B cell (primary cell): ENCODE data around the gene NTNG1. TPM values are rescaled to one million over a fixed set of nuclear protein-coding genes. Genes with fewer than 3 reads are reported as not detected.

ENCODE experiments used
- ATAC-seq: fragments of 200-7000 bp; cut with Tn5 transposase; one replicate; pipeline ENCODE4 v1.10.0; 2021; ENCODE audit warnings: low read depth, mild to moderate bottlenecking, moderate number of reproducible peaks, moderate library complexity
- CTCF ChIA-PET: fragments of 350-600 bp; sonication (Branson Sonifier 250); formaldehyde crosslinking; loops from one replicate; lab custom pipeline; 2021; ENCODE audit warnings: antibody characterized with exemption, inconsistent platforms; lab: Charles Lee
- POLR2A ChIA-PET: fragments of 350-600 bp; sonication (Branson Sonifier 250); formaldehyde crosslinking; loops from one replicate; lab custom pipeline; 2021; ENCODE audit warnings: antibody characterized with exemption; lab: Charles Lee
- DNase-seq: peaks from one replicate; pipeline ENCODE4 v3.0.0; 2013
- H2AFZ ChIP-seq: 2 replicates; pipeline ENCODE4 v1.6.1; 2012; ENCODE audit warnings: mild to moderate bottlenecking, low read depth, low read length; ENCODE audit not compliant: insufficient read depth, poor library complexity, severe bottlenecking
- H3K27ac ChIP-seq, 2 donors: 1 replicate in 1 of 2; 2 replicates in 1 of 2; pipeline ENCODE4 v1.5.1; 2012 to 2013; ENCODE audit warnings: low read length in 2 of 2, mild to moderate bottlenecking in 2 of 2, moderate library complexity in 1 of 2
- H3K27me3 ChIP-seq, 4 experiments: fragments of 200-600 bp in 1 of 4; sonication (generic) in 1 of 4; replicated peaks in 1 of 4; 1 replicate in 2 of 4; 2 replicates in 2 of 4; pipeline versions ENCODE4 v1.6.1 to v1.7.0; 2013 to 2016; ENCODE audit warnings: low read length in 3 of 4, mild to moderate bottlenecking in 2 of 4, mixed read lengths in 1 of 4, moderate library complexity in 1 of 4; ENCODE audit not compliant: insufficient read depth in 4 of 4, control insufficient read depth in 3 of 4; ENCODE audit errors: control extremely low read depth in 1 of 4
- H3K36me3 ChIP-seq, 2 experiments: replicated peaks in 1 of 2; 1 replicate in 1 of 2; 2 replicates in 1 of 2; pipeline versions ENCODE4 v1.6.1 to v1.7.1; 2013; ENCODE audit warnings: low read length in 1 of 2; ENCODE audit not compliant: insufficient read depth in 2 of 2, control insufficient read depth in 1 of 2; ENCODE audit errors: control extremely low read depth in 1 of 2, extremely low read depth in 1 of 2
- H3K4me1 ChIP-seq, 2 donors: fragments of 200-600 bp in 1 of 2; sonication (generic) in 1 of 2; 1 replicate in 1 of 2; 2 replicates in 1 of 2; pipeline versions ENCODE4 v1.5.1 to v1.6.1; 2013 to 2017; ENCODE audit warnings: low read length in 2 of 2; ENCODE audit not compliant: control insufficient read depth in 2 of 2, insufficient read depth in 2 of 2
- H3K4me2 ChIP-seq: replicated peaks from 2 replicates; pipeline ENCODE3; 2012; ENCODE audit warnings: mild to moderate bottlenecking, low read depth, low read length; ENCODE audit not compliant: poor library complexity, severe bottlenecking
- H3K4me3 ChIP-seq, 5 experiments: fragments of 200-600 bp in 1 of 5; sonication (generic) in 1 of 5; 1 replicate in 3 of 5; 2 replicates in 2 of 5; pipeline versions ENCODE4 v1.5.1 to v1.7.0; 2011 to 2016; ENCODE audit warnings: low read length in 4 of 5, mild to moderate bottlenecking in 4 of 5, low read depth in 2 of 5, control low read depth in 1 of 5, moderate library complexity in 1 of 5; ENCODE audit not compliant: insufficient read depth in 1 of 5; ENCODE audit errors: control extremely low read depth in 1 of 5, extremely low read depth in 1 of 5
- H3K79me2 ChIP-seq: fragments of 200-600 bp; sonication (generic); one replicate; pipeline ENCODE4 v1.6.0; 2016; ENCODE audit warnings: low read length; ENCODE audit not compliant: control insufficient read depth, insufficient read depth
- H3K9ac ChIP-seq: fragments of 200-600 bp; sonication (generic); 2 replicates; pipeline ENCODE4 v1.6.1; 2017; ENCODE audit warnings: mild to moderate bottlenecking, low read length, moderate library complexity
- H3K9me3 ChIP-seq, 3 donors: one replicate each; pipeline versions ENCODE4 v1.6.1 to v1.7.1; 2013; ENCODE audit warnings: low read length in 2 of 3; ENCODE audit not compliant: control insufficient read depth in 2 of 3, insufficient read depth in 1 of 3; ENCODE audit errors: control extremely low read depth in 1 of 3
- H4K20me1 ChIP-seq: 2 replicates; pipeline ENCODE4 v1.6.0; 2012; ENCODE audit warnings: mild to moderate bottlenecking, low read length; ENCODE audit not compliant: insufficient read depth, control insufficient read depth, poor library complexity, severe bottlenecking
- H3K27ac Mint-ChIP-seq: one replicate; pipeline ENCODE4 v1.8.0; 2021; ENCODE audit warnings: mixed read lengths
- H3K27me3 Mint-ChIP-seq: one replicate; pipeline ENCODE4 v1.8.0; 2021; ENCODE audit warnings: mixed read lengths
- H3K4me1 Mint-ChIP-seq: one replicate; pipeline ENCODE4 v1.8.0; 2021; ENCODE audit warnings: mixed read lengths
- H3K4me3 Mint-ChIP-seq: one replicate; pipeline ENCODE4 v1.8.0; 2021; ENCODE audit warnings: mixed read lengths
- H3K9me3 Mint-ChIP-seq: one replicate; pipeline ENCODE4 v1.8.0; 2022; ENCODE audit warnings: mixed read lengths; ENCODE audit not compliant: insufficient read depth
- EZH2 ChIP-seq: IDR thresholded peaks from 2 replicates; pipeline ENCODE4 v1.6.1; 2012; ENCODE audit warnings: borderline replicate concordance, low read depth, mild to moderate bottlenecking, moderate library complexity, low read length; ENCODE audit not compliant: insufficient read depth, poor library complexity, severe bottlenecking
- WGBS: methylation state at CpG from one replicate; pipeline ENCODE4 v1.1.5; 2013; ENCODE audit warnings: missing lambda C conversion rate; ENCODE audit not compliant: insufficient coverage; 5-methylcytosine and 5-hydroxymethylcytosine counted together
- intact Hi-C: fragments of 100-400 bp; cut with micrococcal nuclease; formaldehyde crosslinking; loops from one replicate; pipeline ENCODE4 v1.10.0; 2022
- polyA plus RNA-seq: library from polyadenylated mRNA; depleted of rRNA; stranded (reverse); fragments of >200 nt; gene quantifications from 2 replicates; pipeline ENCODE4 v1.2.3, GENCODE V29; 2012
- total RNA-seq, 2 donors: library from RNA; stranded (reverse); fragments of 120-200 nt in 1 of 2; gene quantifications; 1 replicate in 1 of 2; 2 replicates in 1 of 2; pipeline versions ENCODE4 v1.2.3 to v1.2.4, GENCODE V29; 2013 to 2022
- TF ChIP-seq, protein P1 (sequence below): fragments of 200-600 bp; IDR thresholded peaks from one replicate; pipeline ENCODE4 v1.8.0; 2022; ENCODE audit warnings: antibody characterized with exemption, mild to moderate bottlenecking

The NTNG1 gene
- total and polyA plus RNA-seq, 2 donors (not counting 1 experiment from before 2014, with no cell fraction given), result 2.8 to 3.7 TPM

DNA sequence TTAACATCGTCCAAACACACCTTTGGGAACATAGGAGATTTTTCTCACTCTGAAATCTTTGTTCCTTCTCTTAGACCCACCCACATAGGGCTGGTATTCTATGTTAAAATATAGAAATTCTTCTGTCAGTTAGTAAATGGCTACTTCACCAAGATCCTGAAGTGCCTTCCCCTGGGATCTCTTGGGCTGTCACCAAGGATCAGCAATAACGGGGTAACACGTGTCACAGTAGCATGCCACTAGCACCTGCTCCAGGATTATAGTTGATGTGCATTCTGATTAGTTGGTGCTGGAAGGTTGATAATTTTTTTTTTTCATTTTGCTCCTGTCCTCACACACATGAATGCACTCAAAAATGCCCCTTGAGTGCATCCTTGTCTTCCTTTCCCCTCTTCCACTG lies 298.7 kb downstream of the NTNG1 start:
- no peak overlapping the region for H3K4me3 Mint-ChIP-seq
- WGBS, result no CpG with 5 or more reads among the region's 3 CpGs
- Histone ChIP-seq H4K20me1 (no peaks in the 10 kb centered on the region), H3K79me2 (no peaks in the 10 kb centered on the region), H3K36me3 (no peaks in the 10 kb centered on the region), H3K27ac (no peak overlapping the region), H3K4me3 (no peak overlapping the region), H2AFZ (no peak overlapping the region), H3K9me3 (no peaks in the 10 kb centered on the region), H3K27me3 (no peaks in the 10 kb centered on the region), H3K4me2 (no peak overlapping the region), H3K9ac (no peak overlapping the region), H3K4me1 (peaks cover 10 to 14% of the 10 kb centered on the region in 2 donors)
- POLR2A ChIA-PET, result no interaction called here
- H3K9me3 Mint-ChIP-seq, result no peaks in the 10 kb centered on the region
- TF ChIP-seq, protein P1, sequence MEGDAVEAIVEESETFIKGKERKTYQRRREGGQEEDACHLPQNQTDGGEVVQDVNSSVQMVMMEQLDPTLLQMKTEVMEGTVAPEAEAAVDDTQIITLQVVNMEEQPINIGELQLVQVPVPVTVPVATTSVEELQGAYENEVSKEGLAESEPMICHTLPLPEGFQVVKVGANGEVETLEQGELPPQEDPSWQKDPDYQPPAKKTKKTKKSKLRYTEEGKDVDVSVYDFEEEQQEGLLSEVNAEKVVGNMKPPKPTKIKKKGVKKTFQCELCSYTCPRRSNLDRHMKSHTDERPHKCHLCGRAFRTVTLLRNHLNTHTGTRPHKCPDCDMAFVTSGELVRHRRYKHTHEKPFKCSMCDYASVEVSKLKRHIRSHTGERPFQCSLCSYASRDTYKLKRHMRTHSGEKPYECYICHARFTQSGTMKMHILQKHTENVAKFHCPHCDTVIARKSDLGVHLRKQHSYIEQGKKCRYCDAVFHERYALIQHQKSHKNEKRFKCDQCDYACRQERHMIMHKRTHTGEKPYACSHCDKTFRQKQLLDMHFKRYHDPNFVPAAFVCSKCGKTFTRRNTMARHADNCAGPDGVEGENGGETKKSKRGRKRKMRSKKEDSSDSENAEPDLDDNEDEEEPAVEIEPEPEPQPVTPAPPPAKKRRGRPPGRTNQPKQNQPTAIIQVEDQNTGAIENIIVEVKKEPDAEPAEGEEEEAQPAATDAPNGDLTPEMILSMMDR, result no peak
- TF ChIP-seq EZH2, result no peak
- H3K4me1 Mint-ChIP-seq, result peaks cover 37% of the 10 kb centered on the region
- CTCF ChIA-PET, result interaction anchor here (0.6 to 2.6 kb wide), 2 partner anchors 10 to 297 kb away, joined by 3 to 13 read pairs; no protein-coding TSS in a partner anchor
- ATAC-seq, result no peak
- intact Hi-C loops, result no loop called here
- no peaks in the 10 kb centered on the region for H3K27me3 Mint-ChIP-seq
- no peak overlapping the region for H3K27ac Mint-ChIP-seq
- DNase-seq, result no peak

DNA sequence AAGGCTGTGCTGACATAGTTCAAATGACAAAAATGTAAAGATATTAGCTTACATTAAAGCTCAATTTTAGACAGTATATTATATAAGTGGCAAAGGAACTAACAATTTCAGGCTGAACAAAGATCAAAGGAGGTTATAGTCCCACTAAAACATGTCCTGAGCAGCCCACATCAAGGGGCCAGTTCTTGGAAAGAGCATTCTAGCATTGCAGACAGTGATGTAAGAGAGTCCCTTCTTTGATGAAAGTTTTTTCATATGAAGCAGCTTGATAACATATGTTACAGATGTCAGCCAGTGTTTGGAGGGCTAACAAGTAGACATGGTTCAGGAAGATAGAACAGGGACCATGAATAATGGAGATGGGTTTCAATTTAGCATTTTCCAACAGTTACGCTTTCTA lies 301.7 kb downstream of the NTNG1 start:
- no peak overlapping the region for H3K4me3 ChIP-seq
- 100% methylated on average over 1 of the region's 1 CpG for WGBS
- intact Hi-C loops, result no loop called here
- Mint-ChIP-seq H3K27ac (peak overlapping the region; percentile 15), H3K9me3 (no peaks in the 10 kb centered on the region), H3K4me3 (no peak overlapping the region), H3K4me1 (peaks cover 39% of the 10 kb centered on the region), H3K27me3 (no peaks in the 10 kb centered on the region)
- H3K9ac ChIP-seq, result no peak overlapping the region
- CTCF ChIA-PET, result interaction anchor here (2.2 to 2.4 kb wide), 2 partner anchors 11 to 87 kb away, joined by 6 to 15 read pairs; no protein-coding TSS in a partner anchor
- no peaks in the 10 kb centered on the region for H3K36me3 ChIP-seq
- POLR2A ChIA-PET, result no interaction called here
- H2AFZ ChIP-seq, result peak overlapping the region; percentile 26
- ATAC-seq, result no peak
- H4K20me1 ChIP-seq, result no peaks in the 10 kb centered on the region
- H3K27ac ChIP-seq, result no peak overlapping the region
- no peaks in the 10 kb centered on the region for H3K79me2 ChIP-seq
- DNase-seq, result no peak
- no peaks in the 10 kb centered on the region for H3K9me3 ChIP-seq
- no peak for TF ChIP-seq EZH2
- TF ChIP-seq, protein P1, result no peak
- H3K4me1 ChIP-seq, result peaks cover 8 to 14% of the 10 kb centered on the region in 2 donors
- no peaks in the 10 kb centered on the region for H3K27me3 ChIP-seq
- H3K4me2 ChIP-seq, result no peak overlapping the region
